UCSD-AML1 (cell line): ENCODE data around the gene IFRD1.
"Not testable (repeated sequence)": the region's sequence is repeated elsewhere in the genome, so short reads cannot be mapped to it uniquely, and the experiment has no call there.

Experiments used
- DNase-seq: peaks from one replicate; lab custom pipeline; 2025; ENCODE audit not compliant: unreplicated experiment; lab: John Stamatoyannopoulos, UW

Gene IFRD1

GRCh38 chr7:112511451-112512202 lies 61.4 kb downstream of the IFRD1 start:
- DNase-seq: no peak

DNA sequence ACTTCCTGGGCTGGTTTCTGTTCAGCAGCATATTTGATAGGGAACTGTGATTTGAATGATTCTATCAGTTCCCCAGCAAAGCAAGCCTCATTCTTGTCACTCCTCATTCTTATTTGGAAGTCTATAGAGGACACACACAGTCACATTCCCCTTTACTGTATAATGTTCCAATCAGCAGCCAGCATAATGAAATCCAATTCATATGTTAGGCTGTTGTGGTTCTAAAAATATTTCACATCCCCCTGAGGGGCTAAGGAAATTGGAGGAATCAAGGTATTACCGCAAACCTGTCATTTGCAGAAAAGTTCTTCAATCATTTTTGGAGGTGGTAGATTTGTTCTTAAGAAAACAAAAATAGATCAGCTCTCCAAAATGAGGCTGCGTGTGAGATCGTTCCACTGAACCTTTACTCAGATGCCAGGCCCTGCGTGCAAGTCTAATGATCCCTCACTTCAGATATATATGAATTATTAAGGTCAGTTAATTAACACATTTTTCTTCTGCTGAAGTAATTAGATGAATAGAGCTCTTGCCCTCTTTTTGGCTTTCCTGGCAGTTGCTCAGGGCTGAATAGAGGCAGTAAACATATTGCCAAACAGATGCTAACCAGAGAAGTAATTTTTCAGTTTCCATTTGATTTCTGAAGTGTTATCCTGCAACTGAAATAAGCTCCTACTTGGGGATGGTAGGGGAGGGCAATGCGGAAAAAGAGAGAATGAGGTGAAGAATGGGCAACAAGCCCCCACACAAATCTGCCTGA lies 62.4 kb downstream of the IFRD1 start:
- no peak for DNase-seq

- no peak for DNase-seq
Measured at GRCh38 chr7:112515989-112516388, 65.7 kb downstream of the IFRD1 start.

DNA sequence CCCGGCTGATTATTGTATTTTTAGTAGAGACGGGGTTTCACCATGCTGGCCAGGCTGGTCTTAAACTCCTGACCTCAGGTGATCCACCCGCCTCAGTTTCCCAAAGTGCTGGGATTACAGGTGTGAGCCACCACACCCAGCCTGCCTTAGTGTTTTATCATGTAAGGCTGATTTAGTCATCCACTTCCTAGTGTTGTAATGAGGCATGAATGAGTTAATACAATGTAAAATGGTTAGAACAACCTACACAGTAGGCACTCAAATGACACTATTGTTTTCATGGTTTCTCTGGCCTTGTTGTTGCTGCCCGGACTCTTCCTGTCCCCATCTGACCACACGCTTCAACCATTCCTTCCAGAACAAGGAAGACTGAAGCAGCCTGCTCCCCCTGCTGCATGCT lies 66.2 kb downstream of the IFRD1 start:
- not testable (repeated sequence) for DNase-seq

DNA sequence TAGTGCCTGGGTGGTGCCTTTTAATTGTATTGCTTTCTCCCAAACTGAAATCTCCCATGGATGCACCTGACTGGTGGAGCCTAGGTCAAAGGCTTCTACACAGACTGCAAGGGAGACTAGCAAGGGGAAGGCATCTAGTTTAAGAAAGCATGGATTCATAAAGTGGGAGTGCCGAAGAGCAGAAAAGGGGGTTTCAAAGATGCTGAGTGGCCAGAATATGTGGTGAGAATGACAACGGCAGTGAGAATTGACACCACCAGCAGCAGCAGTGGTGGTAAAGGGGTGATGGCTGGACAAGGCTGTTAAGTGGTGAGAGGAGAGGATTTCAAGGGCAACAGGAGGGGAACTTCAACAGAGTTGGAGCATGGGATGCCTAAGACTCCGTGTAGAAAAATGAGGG lies 67.2 kb downstream of the IFRD1 start:
- no peak for DNase-seq

DNA sequence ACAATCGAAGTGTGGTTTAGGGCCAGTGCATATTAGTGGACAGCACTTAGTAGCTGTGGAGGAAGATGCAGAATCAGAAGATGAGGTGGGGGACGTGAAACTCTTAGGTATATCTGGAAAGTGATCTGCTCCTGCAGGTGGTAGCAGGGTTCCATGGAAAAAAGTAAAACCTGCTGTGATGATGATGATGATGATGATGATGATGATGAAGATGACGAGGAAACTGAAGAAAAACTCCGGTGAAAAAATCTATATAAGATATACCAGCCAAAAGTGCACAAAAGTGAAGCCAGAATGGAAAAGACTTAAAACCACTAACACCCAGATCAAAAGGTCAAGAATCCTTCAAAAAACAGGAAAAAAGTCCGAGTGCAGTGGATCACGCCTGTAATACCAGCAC lies 70.5 kb downstream of the IFRD1 start:
- no peak for DNase-seq

GRCh38 chr7:112521942-112522341 lies 71.7 kb downstream of the IFRD1 start:
- no peak for DNase-seq

DNA sequence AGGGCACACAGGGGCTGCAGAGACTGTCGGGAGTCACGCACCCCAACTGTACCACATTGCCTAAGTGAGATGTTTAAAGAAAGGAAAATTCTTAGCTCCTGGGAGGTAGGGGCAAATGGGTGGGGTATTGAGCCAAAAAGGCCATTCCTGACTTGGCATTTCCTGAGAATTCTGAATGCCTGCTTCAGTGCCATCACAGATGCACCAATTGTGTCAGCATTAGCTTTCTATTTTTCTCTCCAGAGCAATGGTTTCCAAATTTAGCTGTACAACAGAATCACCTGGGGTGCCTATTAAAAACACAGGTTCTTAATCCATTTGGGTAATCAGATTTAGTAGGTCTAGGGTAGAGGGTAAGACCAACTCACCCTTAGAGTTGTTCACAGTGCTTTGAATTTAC lies 73.6 kb downstream of the IFRD1 start:
- DNase-seq: no peak
